Activated effector memory CD4-positive, alpha-beta T cell treated with Interleukin-2 at 50 U/mL for 16 hours (primary cell): ENCODE measurements around the gene LRRC58.
"Not testable (repeated sequence)": the region's sequence is repeated elsewhere in the genome, so short reads cannot be mapped to it uniquely, and the experiment has no call there.

Experiments used
- DNase-seq: peaks from one replicate; pipeline ENCODE4 v3.0.0-alpha.2; 2020

The LRRC58 gene

DNA sequence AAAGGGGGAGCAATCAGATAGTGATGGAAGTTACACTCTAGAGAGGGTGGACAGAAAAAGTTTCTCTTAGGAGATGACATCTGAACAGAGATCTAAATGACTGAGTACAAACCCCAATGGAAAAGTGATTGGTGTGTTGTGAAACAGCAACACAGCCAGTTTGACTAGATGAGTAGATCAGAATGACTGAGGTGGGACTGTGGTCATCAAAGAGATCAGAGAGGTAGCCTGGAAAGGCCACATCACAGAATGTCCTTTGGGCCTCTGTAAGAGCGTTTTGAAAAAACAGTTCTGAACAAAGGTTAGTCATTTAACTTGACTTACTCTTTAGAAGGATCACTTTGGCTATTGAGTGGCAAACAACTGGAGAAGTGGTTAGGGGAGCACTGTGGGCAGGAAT lies 10.6 kb downstream of the LRRC58 start:
- no peak for DNase-seq

DNA sequence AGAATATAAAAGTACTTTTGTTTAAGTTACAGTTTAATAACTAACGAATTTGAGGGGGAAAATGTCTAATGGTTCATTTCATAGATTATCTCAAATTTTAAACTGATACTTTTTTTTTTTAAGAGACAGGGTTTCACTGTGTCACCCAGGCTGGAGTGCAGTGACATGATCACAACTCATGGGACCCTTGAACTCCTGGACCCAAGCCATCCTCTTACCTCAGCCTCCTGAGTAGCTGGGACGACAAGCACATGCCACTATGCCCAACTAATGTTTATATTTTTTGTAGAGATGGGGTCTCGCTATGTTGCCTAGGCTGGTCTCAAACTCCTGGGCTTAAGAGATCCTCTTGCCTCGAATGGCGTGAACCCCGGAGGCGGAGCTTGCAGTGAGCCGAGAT lies 16.5 kb downstream of the LRRC58 start:
- no peak for DNase-seq

DNA sequence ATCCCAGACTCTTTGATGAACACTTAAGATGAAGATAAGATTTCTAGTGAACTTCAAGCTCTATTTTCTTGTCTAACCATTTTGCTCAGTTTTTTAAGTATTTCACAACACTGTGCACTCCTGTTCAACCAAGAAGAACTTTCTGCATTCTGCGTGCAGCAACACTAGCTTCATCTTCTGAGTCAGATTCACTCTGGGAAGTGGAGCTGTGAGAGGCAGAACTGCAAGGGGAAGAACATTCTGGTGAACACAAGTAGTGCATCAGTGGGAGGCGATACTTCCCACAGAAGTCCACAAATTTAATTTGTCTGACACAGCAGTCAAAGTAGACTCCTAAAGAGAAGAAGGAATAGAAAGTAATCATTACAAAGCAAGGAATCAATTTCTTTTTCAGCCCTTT lies 18.1 kb downstream of the LRRC58 start:
- DNase-seq = no peak

DNA sequence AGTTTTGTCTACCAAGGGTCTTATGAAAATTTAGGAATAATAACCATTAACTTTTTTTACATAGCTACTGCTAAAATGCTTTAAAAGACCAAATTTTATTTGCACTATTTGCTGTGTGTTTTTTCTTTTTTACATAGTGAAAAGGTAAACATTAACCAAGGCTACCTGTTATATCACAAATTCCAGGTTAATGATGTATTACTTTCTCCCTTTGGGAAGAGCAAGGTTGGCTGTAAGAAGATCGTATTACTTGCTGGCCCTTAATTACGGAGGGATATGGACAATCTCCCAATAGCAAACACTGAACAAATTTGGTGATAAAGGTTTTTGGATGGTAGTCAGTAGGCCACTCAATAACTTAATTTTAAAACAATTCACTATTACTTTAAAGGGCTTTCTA lies 22.4 kb downstream of the LRRC58 start:
- no peak for DNase-seq

DNA sequence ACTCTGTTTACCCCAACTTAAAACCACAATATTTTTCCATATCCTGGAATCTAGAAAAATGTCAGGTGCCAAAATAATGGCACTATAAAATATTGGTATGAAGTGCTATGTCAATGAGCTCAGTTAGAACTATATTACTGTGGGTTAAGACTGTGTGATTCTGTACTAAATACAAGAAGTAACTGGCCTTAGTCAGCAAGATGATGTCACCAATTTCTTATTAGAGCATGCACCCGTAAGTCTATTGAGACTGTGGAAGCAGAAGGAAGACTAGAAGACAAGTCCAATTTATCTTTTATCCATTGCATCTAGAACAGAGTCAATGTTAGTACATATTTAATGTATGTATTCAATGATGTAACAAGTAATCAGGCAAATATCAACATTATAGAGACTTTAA lies 25.0 kb downstream of the LRRC58 start:
- no peak for DNase-seq

DNA sequence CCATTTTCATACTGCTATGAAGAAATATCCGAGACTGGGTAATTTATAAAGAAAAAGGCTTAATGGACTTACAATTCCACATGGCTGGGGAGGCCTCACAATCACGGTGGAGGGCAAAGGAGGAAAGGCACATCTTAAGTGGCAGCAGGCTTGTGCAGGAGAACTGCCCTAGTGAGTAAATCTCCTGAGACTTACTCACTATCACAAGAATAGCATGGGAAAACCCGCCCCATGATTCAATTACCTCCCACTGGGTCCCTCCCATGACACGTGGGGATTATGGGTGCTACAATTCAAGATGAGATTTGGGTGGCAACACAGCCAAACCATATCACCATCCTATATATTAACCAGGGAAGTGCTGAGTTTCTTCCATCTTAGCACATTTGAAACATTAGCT lies 25.4 kb downstream of the LRRC58 start:
- DNase-seq = not testable (repeated sequence)

DNA sequence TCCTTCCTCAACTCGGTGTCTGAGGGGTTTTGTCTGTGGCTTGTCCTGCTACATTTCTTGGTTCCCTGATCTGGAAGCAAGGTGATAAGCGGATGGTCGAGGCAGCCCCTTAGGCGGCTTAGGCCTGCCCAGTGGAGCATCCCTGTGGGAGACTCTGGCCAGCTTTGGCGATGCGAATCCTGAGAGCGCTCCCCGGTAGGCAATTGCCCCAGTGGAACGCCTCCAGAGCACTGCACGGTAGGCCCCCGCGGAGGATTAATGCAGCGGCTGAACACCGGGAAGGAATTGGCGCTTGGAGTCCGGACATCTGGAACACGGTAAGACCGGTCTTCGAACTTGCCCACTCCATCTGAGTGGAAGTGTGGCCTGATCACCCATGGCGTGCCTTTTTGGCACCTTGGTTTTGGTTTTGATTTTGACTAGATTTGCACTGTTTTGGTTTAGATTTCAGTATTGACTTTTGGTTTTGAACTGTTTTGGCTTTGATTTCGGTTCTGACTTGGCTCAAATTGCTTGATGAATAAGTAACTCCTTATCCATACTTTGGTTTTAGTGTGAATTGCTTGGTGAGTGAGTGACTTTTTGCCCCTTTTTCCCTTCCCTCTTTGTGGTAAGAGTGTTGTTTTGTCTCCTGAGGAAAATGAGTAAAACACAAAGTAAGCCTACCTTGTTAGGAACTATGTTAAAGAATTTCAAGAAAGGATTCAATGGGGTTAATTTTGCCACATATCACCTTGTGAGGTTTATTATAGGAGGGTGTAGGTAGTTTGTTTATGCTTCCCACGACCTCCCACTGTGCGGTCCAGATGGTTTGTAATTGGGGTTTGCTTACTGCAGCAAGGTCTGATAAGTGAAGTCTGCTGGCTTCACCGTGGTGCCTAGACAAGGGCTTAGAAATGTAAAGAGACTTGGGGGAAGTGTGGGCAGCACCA lies 37.0 kb downstream of the LRRC58 start:
- DNase-seq = no peak

DNA sequence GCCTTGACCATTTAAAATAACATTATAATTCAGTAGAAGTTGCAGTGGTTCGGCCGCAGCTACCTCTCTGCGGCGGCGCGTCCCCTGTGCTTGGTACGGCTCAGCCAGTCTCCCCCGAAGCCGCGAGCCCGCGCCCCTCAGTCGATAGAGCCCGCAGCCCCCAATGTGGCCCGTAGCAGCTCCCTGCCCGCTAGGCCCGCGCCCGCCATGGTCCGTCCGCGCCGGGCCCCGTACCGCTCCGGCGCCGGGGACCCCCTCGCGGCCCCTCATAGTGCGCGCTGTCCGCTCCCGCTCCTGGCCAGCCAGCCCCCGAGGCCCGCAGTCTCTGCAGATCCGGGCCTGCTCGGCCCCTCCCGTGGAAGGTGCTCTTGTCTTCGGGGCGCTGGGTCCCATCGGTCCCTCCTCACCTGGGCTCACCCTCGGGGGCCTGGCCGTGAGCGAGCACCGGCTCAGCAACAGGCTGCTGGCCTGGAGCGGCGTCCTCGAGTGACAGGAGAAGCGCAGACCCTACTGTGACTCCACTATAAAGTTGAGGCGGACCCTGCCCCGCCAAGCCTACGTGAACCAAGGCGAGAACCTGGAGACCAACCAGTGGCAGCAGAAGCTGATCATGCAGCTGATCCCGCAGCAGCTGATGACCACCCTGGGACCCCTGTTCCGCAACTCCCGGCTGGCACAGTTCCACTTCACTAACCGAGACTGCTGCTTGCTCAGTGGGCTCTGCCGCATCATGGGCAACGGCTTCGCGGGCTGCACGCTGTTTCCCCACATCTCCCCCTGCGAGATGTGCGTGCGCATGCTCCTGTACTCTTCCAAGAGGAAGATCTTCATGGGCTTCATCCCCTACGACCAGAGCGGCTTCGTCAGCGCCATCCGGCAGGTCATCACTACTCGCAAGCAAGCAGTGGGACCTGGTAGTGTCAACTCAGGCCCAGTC lies 42.4 kb downstream of the LRRC58 start:
- no peak for DNase-seq

DNA sequence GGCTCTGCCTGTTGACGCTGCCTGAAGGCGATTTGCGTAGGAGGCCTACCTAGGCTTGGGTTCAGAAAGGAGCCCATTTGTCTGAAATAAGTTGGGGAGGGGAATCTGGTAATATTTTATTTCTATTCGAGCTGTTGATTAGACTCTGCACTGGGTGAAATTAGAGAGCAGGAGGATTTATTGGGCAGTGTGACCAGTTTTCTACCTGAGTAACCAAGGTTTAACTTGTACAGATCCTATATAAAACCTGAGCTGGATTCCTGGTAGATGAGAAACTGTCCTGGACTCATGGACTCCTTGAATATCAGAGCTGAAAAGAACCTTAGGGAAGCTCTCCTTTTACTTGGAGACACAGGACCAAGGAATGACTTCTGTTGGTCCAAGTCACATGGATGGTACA lies 44.5 kb downstream of the LRRC58 start:
- no peak for DNase-seq

DNA sequence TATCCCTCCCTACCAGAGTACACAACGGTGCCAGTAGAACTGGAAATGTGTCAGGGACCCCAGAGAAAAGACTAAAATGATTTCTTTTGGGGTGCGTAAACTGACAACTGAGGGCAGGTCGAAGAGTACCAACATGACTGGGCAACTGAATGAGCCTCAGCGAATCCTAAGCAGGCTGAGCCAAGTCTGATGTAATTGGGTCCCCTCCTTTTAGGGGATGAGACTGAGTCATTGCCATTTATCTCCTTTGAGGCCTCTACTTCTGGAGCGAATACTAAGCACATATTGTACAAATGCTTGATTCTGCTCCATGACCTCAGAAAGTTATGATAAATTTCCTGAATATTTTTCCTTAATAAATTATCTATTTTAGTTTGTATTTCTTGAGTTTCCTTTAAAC lies 46.8 kb downstream of the LRRC58 start:
- no peak for DNase-seq

DNA sequence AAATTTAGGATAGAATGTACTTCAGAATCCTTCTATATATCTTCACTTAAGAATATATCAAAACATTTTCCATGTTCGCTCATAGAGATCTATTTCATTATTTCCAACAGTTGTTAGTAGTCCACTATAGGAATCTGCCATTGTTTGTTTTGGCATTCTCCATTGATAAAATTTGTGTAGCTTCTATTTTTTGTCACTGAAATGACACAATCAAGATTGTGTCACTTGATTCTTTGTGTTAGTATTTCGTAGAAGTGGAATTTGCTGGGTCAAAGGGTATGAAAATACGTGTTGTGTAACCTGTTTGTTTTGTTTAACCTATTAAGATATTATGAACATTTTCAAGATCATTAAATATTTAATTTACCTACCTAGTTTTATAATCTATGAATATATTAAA lies 48.2 kb downstream of the LRRC58 start:
- no peak for DNase-seq

DNA sequence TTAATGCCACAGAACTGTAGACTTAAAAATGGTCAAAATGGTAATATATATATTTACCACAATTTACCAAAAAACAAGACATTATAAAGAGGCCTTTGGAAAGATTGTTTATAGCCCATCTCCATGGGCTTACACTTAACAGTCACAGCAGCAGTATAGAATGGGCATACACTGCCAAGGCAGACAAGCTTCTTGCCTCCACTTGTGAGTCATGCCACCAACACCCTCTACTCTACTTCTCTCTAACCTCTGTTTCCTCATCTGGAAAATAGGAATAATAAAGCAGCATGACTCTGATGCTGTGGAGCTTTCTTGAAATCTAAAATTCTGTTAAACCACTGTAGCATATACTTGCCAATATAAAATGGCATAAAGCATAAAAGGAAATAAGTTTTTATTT lies 49.8 kb downstream of the LRRC58 start:
- no peak for DNase-seq

DNA sequence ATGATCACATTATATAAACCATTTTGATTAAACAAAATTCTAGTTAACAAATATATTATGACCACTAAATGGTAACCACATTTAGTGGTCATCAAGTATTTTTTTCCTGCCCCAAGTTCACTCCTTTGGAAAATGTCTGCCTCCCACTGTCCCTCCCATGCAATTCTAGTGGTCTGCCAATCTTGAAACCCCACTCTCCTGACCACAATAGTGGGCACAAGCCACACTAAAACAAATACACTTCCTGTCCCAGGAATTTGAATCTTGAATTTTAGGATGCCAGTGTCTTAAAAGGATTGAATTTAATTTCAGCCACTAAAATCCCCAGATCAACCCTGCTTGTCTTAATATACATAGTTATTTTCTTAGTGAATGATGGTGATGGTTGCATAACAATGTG lies 50.2 kb downstream of the LRRC58 start:
- no peak for DNase-seq

DNA sequence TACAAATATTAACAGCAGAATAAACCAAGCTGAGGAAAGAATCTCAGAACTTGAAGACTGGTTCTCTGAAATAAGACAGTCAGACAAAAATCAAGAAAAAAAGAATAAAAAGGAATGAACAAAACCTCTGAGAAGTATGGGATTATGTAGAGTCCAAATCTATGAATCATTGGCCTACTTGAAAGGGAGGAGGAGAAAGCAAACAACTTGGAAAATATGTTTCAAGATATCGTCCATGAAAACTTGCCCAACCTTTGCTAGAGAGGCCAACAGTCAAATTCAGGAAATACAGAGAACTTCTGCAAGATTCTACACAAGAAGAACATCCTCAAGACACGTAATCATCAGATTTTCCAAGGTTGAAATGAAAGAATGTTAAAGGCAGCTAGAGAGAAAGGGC lies 57.6 kb downstream of the LRRC58 start:
- not testable (repeated sequence) for DNase-seq

DNA sequence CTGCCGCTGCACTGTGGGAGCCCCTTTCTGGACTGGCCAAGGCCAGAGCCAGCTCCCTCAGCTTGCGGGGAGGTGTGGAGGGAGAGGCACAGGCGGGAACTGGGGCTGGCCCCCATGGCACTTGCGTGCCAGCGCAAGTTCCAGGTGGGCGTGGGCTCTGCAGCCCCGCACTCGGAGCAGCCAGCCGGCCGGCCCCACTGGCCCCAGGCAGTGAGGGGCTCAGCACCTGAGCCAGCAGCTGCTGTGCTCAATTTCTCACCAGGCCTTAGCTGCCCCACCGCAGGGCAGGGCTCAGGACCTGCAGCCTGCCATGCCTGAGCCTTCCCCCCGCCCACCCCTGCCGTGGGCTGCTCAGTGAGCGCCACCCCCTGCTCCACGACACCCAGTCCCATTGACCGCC lies 59.5 kb downstream of the LRRC58 start:
- no peak for DNase-seq

DNA sequence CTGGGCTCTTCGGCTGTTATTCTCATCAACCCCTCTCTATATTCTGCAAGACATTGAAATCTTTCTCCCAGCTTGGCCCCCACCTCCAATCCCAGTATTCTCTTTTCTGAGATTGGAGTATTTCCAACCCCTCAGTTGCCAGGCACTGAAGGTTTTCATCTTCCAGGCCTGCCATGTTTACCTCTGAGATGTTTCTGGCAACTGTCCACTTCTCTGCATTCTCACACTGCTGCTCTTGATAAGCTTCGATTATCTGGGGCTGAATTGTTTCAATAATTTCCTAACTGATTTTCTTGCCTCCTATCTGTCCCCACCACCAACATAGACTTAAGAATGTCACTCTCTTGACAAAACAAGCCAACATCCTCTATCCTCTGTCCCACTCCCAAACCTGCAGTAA lies 62.7 kb downstream of the LRRC58 start:
- no peak for DNase-seq

DNA sequence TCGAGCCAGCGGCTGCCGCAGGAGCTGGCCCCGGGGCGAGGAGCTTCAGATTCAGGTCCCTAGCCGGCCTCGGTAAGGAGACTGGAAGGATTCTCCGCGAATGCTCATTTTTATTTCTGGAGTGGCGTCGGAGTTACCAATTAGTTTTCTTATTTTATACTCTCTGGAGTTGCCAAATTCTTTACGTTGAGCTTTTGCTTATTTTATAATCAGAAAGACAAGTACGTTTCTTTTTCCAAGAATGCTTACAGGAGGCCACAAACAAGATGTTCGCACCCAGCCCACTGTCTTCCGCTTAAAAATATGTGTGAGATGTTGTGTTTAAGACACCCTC lies 63.7 kb downstream of the LRRC58 start:
- no peak for DNase-seq

DNA sequence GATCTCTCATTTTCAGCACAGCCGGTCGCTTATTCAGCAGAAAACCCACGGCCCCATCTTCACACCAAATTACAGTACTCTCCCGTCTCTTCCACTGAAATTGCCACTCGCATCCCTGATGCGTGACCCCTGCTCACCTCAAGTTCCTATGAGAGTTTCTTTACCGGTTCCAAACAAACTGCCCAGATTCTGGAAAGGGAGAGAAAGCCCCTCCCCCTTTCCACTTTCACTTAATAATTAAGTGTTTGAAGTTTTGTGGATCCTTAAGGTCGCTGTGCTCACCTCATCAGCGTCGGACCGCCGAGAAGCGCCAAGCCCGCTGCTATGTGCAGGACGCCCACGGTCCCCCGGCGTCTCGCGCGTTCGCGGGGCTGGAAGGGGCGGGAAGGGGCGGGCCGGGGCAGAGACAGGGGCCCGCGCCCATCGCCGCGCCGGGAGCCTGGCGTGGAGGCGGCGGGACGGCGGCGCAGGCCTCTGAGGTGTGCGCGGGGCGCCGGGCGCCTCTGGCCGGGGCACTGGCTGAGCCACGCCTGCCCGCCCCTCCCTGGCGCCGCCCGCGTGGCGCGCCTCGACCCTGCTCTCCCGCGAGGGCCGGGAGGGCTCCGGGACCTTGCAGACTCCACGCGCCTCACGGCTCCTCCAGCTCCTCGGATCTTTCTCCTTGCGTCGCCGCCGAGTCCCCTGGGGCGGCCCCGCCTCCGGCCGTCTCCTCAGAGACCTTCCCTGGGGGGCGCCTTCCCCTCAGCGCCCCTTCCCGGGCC lies 64.2 kb downstream of the LRRC58 start, which contains the start of gene GPR156:
TSS of gene GPR156 (minus strand) at position 476 of the 761 bp plus-strand sequence. CDS start 41,124 bp downstream, outside the sequence.
- no peak for DNase-seq

DNA sequence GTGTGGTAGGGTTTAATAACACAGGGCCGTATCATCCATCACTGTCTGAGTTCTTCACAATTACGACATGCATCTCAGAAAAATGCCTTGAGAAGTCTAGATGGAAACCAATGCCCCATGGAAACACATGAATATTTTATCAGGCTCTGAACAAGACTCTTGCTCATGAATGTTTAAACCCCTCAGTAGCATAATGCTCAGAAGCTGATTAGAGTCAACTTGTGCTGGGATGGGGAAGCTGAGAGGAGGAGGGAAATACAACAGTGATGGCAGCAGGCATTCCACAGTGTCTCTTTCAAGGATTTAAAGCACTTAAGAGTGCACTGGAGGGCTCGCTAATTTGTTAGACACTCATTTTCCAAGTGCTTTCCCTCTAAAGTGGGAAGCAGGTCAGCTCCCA lies 67.9 kb downstream of the LRRC58 start:
- DNase-seq = no peak

DNA sequence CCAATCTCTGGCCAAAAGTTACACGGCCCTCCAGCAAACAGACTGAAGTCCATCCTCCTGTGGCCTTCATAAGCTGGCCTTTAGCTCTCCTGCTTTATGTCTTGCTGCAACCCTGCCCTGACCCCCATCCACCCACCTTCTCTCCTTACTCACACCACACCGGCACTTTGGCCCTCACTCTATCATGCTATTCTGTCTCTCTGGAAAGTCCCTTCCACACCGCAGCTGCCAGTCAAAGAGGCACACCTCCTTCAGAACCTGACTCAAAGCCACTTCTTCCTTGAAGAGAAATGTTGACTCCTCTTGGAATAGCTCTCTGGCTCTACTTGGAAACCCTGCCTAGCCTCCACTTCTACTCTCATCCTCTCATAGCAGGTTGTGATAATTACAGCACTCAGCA lies 68.6 kb downstream of the LRRC58 start:
- DNase-seq = no peak

DNA sequence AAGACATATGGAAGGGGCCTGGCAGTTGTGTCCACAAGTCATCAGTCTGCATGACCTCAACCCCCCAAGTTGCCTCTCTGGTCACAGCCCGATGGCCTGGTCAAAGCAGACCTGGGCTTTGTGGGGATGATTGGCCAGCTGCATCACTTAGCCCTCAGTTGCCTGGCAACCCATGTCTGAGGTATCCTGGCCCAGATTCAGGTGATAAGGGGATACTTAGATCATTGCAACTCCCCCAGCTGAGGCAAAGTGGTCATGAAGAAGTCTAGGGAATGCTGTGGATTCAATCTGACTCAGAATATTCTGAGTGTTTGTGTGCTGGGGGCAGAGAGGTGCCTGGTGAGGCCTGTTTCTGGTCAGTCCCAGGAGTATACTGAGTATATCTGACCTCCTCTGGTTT lies 69.1 kb downstream of the LRRC58 start:
- DNase-seq = no peak

DNA sequence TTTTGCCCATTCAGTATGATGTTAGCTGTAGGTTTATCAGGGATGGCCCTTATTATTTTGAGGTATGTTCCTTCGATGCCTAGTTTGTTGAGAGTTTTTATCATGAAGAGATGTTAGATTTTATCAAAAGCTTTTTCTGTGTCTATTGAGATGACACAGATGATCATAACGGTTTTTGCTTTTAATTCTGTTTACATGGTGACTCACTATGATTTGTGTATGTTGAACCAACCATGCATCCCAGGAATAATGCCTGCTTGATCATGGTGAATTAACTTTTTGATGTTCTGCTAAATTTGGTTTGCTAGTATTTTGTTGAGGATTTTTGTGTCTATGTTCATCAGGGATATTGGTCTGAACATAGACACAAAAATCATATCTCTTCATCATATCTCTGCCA lies 72.4 kb downstream of the LRRC58 start:
- no peak for DNase-seq

DNA sequence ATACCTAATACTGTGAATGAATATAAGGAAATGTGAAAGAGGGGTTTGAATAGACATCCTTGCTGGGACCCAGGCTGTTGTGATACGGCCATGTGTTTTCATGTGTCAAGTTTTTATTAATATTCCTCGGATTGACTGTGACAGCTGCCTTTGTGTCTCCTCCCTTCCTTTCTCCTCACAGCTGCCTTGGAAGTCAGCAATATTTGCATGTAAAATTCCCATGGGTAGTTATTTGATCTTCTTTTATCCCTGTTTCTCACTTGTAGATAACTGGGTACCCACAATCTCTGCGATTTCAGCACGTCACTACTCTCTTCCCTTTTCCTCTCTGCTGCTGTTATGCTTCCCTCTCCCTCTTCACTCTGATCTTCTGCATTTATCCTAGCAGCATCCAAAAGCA lies 73.5 kb downstream of the LRRC58 start:
- DNase-seq = no peak
